Epithelial cell of proximal tubule (primary cell): Measurements from ENCODE around the gene AMH. TPM values are rescaled to one million over a fixed set of nuclear protein-coding genes. Genes with fewer than 3 reads are reported as not detected.

Source experiments
- DNase-seq: peaks from one replicate; pipeline ENCODE4 v3.0.0-alpha.2; 2011; ENCODE audit warnings: low read depth
- H3K4me3 ChIP-seq: 2 replicates; pipeline ENCODE4 v1.5.1; 2011; ENCODE audit warnings: low read depth, mild to moderate bottlenecking, low read length
- CTCF ChIP-seq: conservative IDR thresholded peaks from 2 replicates; pipeline ENCODE4 v1.5.1; 2012; ENCODE audit warnings: low read depth, mild to moderate bottlenecking, low read length
- total RNA-seq: library from RNA; depleted of rRNA; stranded (reverse); fragments of >200 nt; gene quantifications from 2 replicates; pipeline ENCODE4 v1.2.3, GENCODE V29; 2015

AMH gene
- total RNA-seq, 1 donor from 2014 or later, result 0.52 TPM

DNA sequence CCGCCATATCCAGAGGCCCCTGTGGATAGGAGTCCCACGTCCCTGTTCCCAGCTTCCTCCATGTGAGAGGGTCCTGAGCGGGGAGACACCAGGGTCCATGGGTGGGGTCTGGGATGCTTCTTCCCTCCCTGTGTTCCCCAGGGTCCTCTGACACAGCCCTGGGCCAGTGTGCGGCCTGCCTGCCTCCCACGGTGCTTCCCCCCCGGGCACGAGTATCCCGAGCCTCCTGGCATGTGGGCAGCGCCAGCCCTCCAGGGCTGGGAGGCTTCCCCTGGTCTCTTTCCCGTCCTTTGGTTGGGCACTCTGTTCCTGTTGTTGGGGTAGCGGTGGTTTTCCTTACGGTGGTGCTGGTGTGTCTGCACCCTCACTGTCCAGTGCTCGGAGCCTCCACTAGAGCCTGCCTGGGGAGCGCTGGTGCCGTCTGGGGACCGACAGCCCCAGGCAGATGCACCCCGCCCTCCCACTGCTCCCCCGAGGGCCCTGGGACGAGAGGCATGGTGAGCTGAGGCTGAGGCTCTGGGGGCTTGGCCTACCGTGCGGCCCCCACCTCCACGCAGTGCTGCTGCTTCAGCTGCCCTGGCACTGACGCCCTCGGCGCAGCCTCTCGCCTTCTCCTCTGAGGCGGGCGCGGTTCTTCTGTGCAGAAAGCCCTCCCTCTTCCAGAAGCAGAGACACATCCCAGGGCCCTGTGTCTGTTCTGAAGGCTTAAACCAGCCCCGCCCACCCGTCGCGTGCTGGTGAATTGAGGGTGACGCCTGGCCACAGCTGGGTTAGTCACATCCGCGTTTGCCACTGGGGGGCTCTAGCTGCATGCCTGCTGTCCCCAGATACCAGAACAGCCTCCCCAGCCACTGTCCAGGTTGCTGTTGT, 40.9 kb upstream of the AMH start:
- no peak for DNase-seq
- no peak for TF ChIP-seq CTCF
- no peak overlapping the region for H3K4me3 ChIP-seq

GRCh38 chr19:2208975-2209374, 40.1 kb upstream of the AMH start:
- no peak overlapping the region for H3K4me3 ChIP-seq
- no peak for DNase-seq
- TF ChIP-seq CTCF, result no peak

DNA sequence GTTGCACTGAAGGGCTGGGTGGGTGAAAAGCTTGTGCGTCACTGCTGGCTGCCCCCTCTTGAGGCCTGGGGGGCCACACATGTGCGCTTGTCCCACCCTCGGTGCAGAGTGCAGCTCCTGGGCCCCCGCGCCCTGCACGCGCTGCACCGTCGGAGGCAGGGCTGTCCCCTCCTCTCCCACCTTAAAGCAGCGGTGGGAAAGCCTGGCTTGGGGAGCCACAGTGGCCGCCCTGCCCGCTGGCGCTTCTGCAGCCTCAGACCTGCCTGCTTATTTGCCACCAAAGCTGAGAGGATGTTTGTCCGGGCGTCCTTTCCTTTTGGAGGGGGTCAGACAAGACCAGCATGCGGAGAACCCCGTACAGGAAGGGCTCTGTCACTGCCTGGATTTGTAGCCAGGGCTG, 39.7 kb upstream of the AMH start:
- no peak overlapping the region for H3K4me3 ChIP-seq
- no peak for TF ChIP-seq CTCF
- DNase-seq, result no peak

GRCh38 chr19:2210206-2210605, 38.9 kb upstream of the AMH start:
- no peak for DNase-seq
- TF ChIP-seq CTCF, result no peak

DNA sequence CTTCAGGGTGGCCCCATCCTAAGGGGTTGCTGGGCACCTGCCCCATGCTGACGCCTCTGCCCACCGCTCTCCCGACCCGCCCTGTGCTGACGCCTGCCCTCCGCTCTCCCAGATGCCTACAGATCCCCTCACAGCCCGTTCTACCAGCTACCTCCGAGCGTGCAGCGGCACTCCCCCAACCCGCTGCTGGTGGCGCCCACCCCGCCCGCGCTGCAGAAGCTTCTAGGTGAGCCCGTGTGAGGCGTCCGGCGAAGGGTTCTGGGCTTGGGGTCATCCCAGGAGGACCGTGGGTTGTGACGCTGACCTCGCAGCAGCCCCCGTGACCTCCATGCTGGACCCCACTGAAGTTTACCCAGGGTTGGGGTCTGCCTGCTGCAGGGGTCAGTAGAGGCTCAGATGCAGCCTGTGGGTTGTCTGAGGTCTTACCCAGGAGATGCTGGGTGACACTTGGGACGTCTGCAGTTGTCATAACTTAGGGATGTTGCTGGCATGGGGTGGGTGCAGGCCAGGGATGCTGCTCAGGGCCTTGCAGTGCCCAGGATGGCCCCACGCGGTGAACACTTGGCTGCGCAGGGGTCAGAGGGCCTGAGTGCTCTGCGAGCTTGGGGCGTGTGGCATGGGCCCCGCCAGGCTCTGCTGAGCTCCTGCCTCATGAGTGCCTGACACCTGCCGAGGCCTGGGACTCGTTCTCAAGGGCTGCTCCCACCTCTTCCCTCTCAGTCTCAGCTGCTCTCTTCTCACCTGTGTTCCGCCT, 38.0 kb upstream of the AMH start:
- no peak for TF ChIP-seq CTCF
- DNase-seq, result no peak
- no peak overlapping the region for H3K4me3 ChIP-seq

More at GRCh38 chr19:2210206-2210605, 38.9 kb upstream of the AMH start:
- no peak overlapping the region for H3K4me3 ChIP-seq

- no peak overlapping the region for H3K4me3 ChIP-seq
- TF ChIP-seq CTCF, result no peak
- DNase-seq, result no peak
Observed at GRCh38 chr19:2212861-2213711, 36.0 kb upstream of the AMH start.
